Cardiac muscle cell (in vitro differentiated cells and primary cell): Measurements from ENCODE around the gene ORC3. TPM values are rescaled to one million over a fixed set of nuclear protein-coding genes. Genes with fewer than 3 reads are reported as not detected.
A peak's percentile ranks its signal among the peaks of the same experiment; 100 is the strongest.

Experiments used
- DNase-seq, 2 donors: peaks; one replicate each; pipeline versions ENCODE4 v3.0.0 to v3.0.0-alpha.2; 2010 to 2017; ENCODE audit warnings: low read depth in 1 of 2, low spot score in 1 of 2
- H3K27ac ChIP-seq: fragments of 200-600 bp; sonication (generic); 2 replicates; pipeline ENCODE4 v1.5.1; 2016
- H3K27me3 ChIP-seq: fragments of 200-600 bp; sonication (generic); 2 replicates; pipeline ENCODE4 v1.6.0; 2016; ENCODE audit warnings: control low read depth
- H3K36me3 ChIP-seq: fragments of 200-600 bp; sonication (generic); 2 replicates; pipeline ENCODE4 v1.5.1; 2016; ENCODE audit warnings: control low read depth
- H3K4me1 ChIP-seq: fragments of 200-600 bp; sonication (generic); 2 replicates; pipeline ENCODE4 v1.8.1; 2017; ENCODE audit warnings: low read depth, mild to moderate bottlenecking, mixed run types
- H3K4me3 ChIP-seq: fragments of 200-600 bp; sonication (generic); 2 replicates; pipeline ENCODE4 v1.5.1; 2016; ENCODE audit warnings: mild to moderate bottlenecking
- H3K9me3 ChIP-seq: fragments of 200-600 bp; sonication (generic); 2 replicates; pipeline ENCODE4 v1.5.1; 2017; ENCODE audit warnings: low read depth, mild to moderate bottlenecking, control low read depth
- polyA plus RNA-seq: library from polyadenylated mRNA; unstranded; fragments of >200 nt; fragmentation: Nextera tagmentation; extraction: Ambion mirVana; gene quantifications from 2 replicates; pipeline ENCODE4 v1.2.1, GENCODE V29; 2016
- total RNA-seq: library from RNA; depleted of rRNA; stranded (reverse); fragments of >200 nt; gene quantifications from 2 replicates; pipeline ENCODE4 v1.2.3, GENCODE V29; 2016
- TF ChIP-seq, protein P1 (sequence below): IDR thresholded peaks from 2 replicates; pipeline ENCODE4 v1.5.1; 2012; ENCODE audit warnings: low read depth, mild to moderate bottlenecking, low read length

Gene ORC3
- total and polyA plus RNA-seq, 2 experiments from 2014 or later, result 21.5 to 40.8 TPM

- TF ChIP-seq, protein P1, sequence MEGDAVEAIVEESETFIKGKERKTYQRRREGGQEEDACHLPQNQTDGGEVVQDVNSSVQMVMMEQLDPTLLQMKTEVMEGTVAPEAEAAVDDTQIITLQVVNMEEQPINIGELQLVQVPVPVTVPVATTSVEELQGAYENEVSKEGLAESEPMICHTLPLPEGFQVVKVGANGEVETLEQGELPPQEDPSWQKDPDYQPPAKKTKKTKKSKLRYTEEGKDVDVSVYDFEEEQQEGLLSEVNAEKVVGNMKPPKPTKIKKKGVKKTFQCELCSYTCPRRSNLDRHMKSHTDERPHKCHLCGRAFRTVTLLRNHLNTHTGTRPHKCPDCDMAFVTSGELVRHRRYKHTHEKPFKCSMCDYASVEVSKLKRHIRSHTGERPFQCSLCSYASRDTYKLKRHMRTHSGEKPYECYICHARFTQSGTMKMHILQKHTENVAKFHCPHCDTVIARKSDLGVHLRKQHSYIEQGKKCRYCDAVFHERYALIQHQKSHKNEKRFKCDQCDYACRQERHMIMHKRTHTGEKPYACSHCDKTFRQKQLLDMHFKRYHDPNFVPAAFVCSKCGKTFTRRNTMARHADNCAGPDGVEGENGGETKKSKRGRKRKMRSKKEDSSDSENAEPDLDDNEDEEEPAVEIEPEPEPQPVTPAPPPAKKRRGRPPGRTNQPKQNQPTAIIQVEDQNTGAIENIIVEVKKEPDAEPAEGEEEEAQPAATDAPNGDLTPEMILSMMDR, result no peak
- H3K36me3 ChIP-seq, result peaks cover 15% of the 10 kb centered on the region
- no peak for DNase-seq
- no peak overlapping the region for H3K4me3 ChIP-seq
- H3K27ac ChIP-seq, result no peak overlapping the region
- H3K9me3 ChIP-seq, result no peaks in the 10 kb centered on the region
- H3K27me3 ChIP-seq, result no peaks in the 10 kb centered on the region
- peaks cover 6% of the 10 kb centered on the region for H3K4me1 ChIP-seq
Observed at GRCh38 chr6:87583822-87584221, 6.1 kb upstream of the ORC3 start.

DNA sequence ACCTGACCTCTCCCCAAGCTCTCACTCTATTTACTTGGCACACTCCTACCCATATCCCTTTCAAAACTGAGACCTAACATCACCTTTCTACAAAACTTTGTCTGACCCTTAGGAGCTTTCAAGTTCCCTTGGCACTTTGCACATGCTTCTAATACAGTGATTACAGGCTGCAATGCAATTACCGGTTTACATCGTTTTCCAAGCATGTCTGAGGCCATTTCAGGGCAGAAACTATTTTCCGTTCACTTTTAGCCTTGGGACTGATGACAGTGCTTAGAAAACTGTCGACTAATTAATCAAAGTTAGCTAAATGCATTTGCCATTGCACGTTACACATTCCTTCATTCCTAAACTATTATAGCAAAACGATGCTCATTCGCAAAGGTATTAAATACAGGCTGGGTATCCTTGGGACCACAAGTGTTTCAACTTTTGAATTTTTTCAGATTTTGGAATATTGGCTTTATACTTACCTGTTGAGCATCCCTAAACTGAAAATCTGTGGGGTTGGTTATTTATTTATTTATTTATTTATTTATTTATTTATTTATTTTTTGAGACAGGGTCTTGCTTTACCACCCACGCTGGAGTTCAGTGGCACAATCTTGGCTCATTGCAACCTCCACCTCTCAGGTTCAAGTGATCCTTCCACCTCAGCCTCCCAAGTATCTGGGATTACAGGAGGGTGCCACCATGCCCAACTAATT, 3.4 kb upstream of the ORC3 start:
- no peak for DNase-seq
- Histone ChIP-seq H3K9me3 (no peaks in the 10 kb centered on the region), H3K4me3 (no peak overlapping the region), H3K27ac (no peak overlapping the region), H3K4me1 (peaks cover 15% of the 10 kb centered on the region), H3K27me3 (no peaks in the 10 kb centered on the region), H3K36me3 (peaks cover 15% of the 10 kb centered on the region)
- TF ChIP-seq, protein P1, result no peak

- Histone ChIP-seq H3K4me1 (peaks cover 15% of the 10 kb centered on the region), H3K27me3 (no peaks in the 10 kb centered on the region), H3K4me3 (peak overlapping the region; percentile 75), H3K9me3 (no peaks in the 10 kb centered on the region), H3K36me3 (peaks cover 4% of the 10 kb centered on the region), H3K27ac (no peak overlapping the region)
- TF ChIP-seq, protein P1, result no peak
- no peak for DNase-seq
Observed at GRCh38 chr6:87588756-87589407, 1.1 kb upstream of the ORC3 start.

- peaks cover 15% of the 10 kb centered on the region for H3K4me1 ChIP-seq
- peaks cover 16% of the 10 kb centered on the region for H3K36me3 ChIP-seq
- DNase-seq, result no peak
- peak overlapping the region; percentile 64 for H3K27ac ChIP-seq
- TF ChIP-seq, protein P1, result no peak
- H3K9me3 ChIP-seq, result no peaks in the 10 kb centered on the region
- H3K4me3 ChIP-seq, result peak overlapping the region; percentile 75
- H3K27me3 ChIP-seq, result no peaks in the 10 kb centered on the region
Observed at GRCh38 chr6:87590417-87590880, 514 bp downstream of the ORC3 start.

GRCh38 chr6:87590990-87591389, 1.1 kb downstream of the ORC3 start:
- H3K27me3 ChIP-seq, result no peaks in the 10 kb centered on the region
- TF ChIP-seq, protein P1, result no peak
- no peak for DNase-seq
- H3K9me3 ChIP-seq, result no peaks in the 10 kb centered on the region
- H3K4me3 ChIP-seq, result peak overlapping the region; percentile 75
- peaks cover 15% of the 10 kb centered on the region for H3K4me1 ChIP-seq
- H3K36me3 ChIP-seq, result peaks cover 18% of the 10 kb centered on the region
- peak overlapping the region; percentile 64 for H3K27ac ChIP-seq
